Upper lobe of left lung (tissue), 6 donors: ENCODE measurements around the gene UBE2Q2. TPM values are rescaled to one million over a fixed set of nuclear protein-coding genes. Genes with fewer than 3 reads are reported as not detected.

Source experiments
- ATAC-seq, 2 donors: fragments of 200-7000 bp; cut with Tn5 transposase; one replicate each; pipeline ENCODE4 v1.9.1; 2022; ENCODE audit warnings: mild to moderate bottlenecking in 2 of 2, moderate library complexity in 2 of 2; ENCODE audit not compliant: low FRiP score in 2 of 2
- DNase-seq, 2 donors: peaks; one replicate each; pipeline ENCODE4 v3.0.0-alpha.2; 2019 to 2020
- H3K27ac ChIP-seq, 4 donors: fragments of 200-600 bp; sonication (generic); one replicate each; pipeline ENCODE4 v1.5.1; 2016 to 2019
- H3K27me3 ChIP-seq, 4 donors: fragments of 200-600 bp; sonication (generic); one replicate each; pipeline ENCODE4 v1.5.1; 2017 to 2019
- H3K36me3 ChIP-seq, 4 donors: fragments of 200-600 bp; sonication (generic); one replicate each; pipeline ENCODE4 v1.5.1; 2016 to 2019
- H3K4me1 ChIP-seq, 4 donors: fragments of 200-600 bp; sonication (generic); one replicate each; pipeline ENCODE4 v1.5.1; 2018 to 2019
- H3K4me3 ChIP-seq, 4 donors: fragments of 200-600 bp; sonication (generic); one replicate each; pipeline ENCODE4 v1.5.1; 2017 to 2019; ENCODE audit warnings: mild to moderate bottlenecking in 2 of 4, moderate library complexity in 1 of 4
- H3K9me3 ChIP-seq, 4 donors: fragments of 200-600 bp; sonication (generic); one replicate each; pipeline ENCODE4 v1.5.1; 2018 to 2019
- CTCF ChIP-seq, 6 experiments: fragments of 450-650 bp in 4 of 6; fragments of 200-600 bp in 2 of 6; sonication (generic) in 2 of 6; IDR thresholded peaks; one replicate each; pipeline ENCODE4 v1.5.1; 2016 to 2019; ENCODE audit warnings: antibody characterized with exemption in 6 of 6
- EP300 ChIP-seq, 4 donors: sonication (generic); formaldehyde crosslinking; IDR thresholded peaks; one replicate each; pipeline ENCODE4 v1.5.1; 2017; ENCODE audit warnings: antibody characterized with exemption in 4 of 4, control low read depth in 2 of 4
- POLR2A ChIP-seq, 4 donors: fragments of 450-650 bp; IDR thresholded peaks; one replicate each; pipeline ENCODE4 v1.5.1; 2016 to 2017; ENCODE audit warnings: antibody characterized with exemption in 4 of 4, mild to moderate bottlenecking in 2 of 4
- POLR2AphosphoS5 ChIP-seq, 2 donors: sonication (generic); formaldehyde crosslinking; IDR thresholded peaks; one replicate each; pipeline ENCODE4 v1.5.1; 2017; ENCODE audit warnings: antibody characterized with exemption in 2 of 2
- WGBS, 2 donors: methylation state at CpG; one replicate each; pipeline ENCODE4 v1.1.5; 2017 to 2018; 5-methylcytosine and 5-hydroxymethylcytosine counted together
- total RNA-seq, 6 donors: library from RNA; depleted of rRNA in 4 of 6; stranded (reverse); fragments of >200 nt in 4 of 6; gene quantifications; one replicate each; pipeline versions ENCODE4 v1.1.0 to v1.2.1, GENCODE V29; 2016 to 2021
- donor health status: DM: no; HTN: no; CAD: no; lungs with moderate emphysema.
- donor health status: DM: no; HTN: yes; CAD: no; lungs with severe emphysema.

UBE2Q2 gene
- total RNA-seq, 6 donors from 2014 or later: 16.5 to 37.7 (median 29.3) TPM

- TF ChIP-seq POLR2AphosphoS5 (IDR thresholded peaks at IDR 0.05) (no peak), CTCF (IDR thresholded peaks at IDR 0.05) (no peak), EP300 (IDR thresholded peaks at IDR 0.05) (no peak), POLR2A (IDR thresholded peaks at IDR 0.05) (no peak)
- no peak overlapping the region for H3K4me3 ChIP-seq
- WGBS, 2 donors: 90 to 91% methylated on average over 1 of the region's 1 CpG
- DNase-seq (no peak), ATAC-seq (no peak)
- H3K27ac ChIP-seq: no peak overlapping the region
- H3K9me3 ChIP-seq: no peaks in the 10 kb centered on the region
- peaks cover 0 to 8% (median 1%) of the 10 kb centered on the region in 4 donors for H3K36me3 ChIP-seq
- peaks cover 0 to 6% (median 5%) of the 10 kb centered on the region in 4 donors for H3K4me1 ChIP-seq
- no peaks in the 10 kb centered on the region for H3K27me3 ChIP-seq
These were observed 43.9 kb downstream of the UBE2Q2 start for GRCh38 chr15:75887178-75887577.

- ATAC-seq (peak in 1 of 2 donors; percentile 35), DNase-seq (no peak)
- peak overlapping the region; percentile 18 to 65 (median 39) for H3K27ac ChIP-seq
- peaks cover 0 to 10% (median 5%) of the 10 kb centered on the region in 4 donors for H3K4me1 ChIP-seq
- H3K27me3 ChIP-seq: no peaks in the 10 kb centered on the region
- H3K36me3 ChIP-seq: peaks cover 0 to 6% (median 0%) of the 10 kb centered on the region in 4 donors
- TF ChIP-seq POLR2AphosphoS5 (IDR thresholded peaks at IDR 0.05): no peak
- TF ChIP-seq POLR2A (IDR thresholded peaks at IDR 0.05): no peak
- no peak for TF ChIP-seq CTCF (IDR thresholded peaks at IDR 0.05)
- H3K9me3 ChIP-seq: no peaks in the 10 kb centered on the region
- H3K4me3 ChIP-seq: no peak overlapping the region
These were observed 48.6 kb downstream of the UBE2Q2 start for GRCh38 chr15:75891895-75892294.

GRCh38 chr15:75895731-75896130 is 52.5 kb downstream of the UBE2Q2 start:
- Histone ChIP-seq H3K4me1 (peaks cover 0 to 10% (median 5%) of the 10 kb centered on the region in 4 donors), H3K9me3 (no peaks in the 10 kb centered on the region), H3K4me3 (no peak overlapping the region), H3K27me3 (no peaks in the 10 kb centered on the region), H3K36me3 (peaks cover 0 to 12% (median 0%) of the 10 kb centered on the region in 4 donors), H3K27ac (no peak overlapping the region)
- no peak for ATAC-seq
- no peak for TF ChIP-seq EP300 (IDR thresholded peaks at IDR 0.05)
- no peak for TF ChIP-seq POLR2A (IDR thresholded peaks at IDR 0.05)
- TF ChIP-seq CTCF (IDR thresholded peaks at IDR 0.05): no peak
- no peak for TF ChIP-seq POLR2AphosphoS5 (IDR thresholded peaks at IDR 0.05)
- 68 to 71% methylated on average over 2 of the region's 2 CpGs for WGBS, 2 donors
- no peak for DNase-seq

GRCh38 chr15:75900577-75900976 is 57.3 kb downstream of the UBE2Q2 start:
- DNase-seq (no peak), ATAC-seq (no peak)
- peaks cover 0 to 10% (median 0%) of the 10 kb centered on the region in 4 donors for H3K36me3 ChIP-seq
- peaks cover 0 to 13% (median 11%) of the 10 kb centered on the region in 4 donors for H3K4me1 ChIP-seq
- no peak overlapping the region for H3K27ac ChIP-seq
- H3K4me3 ChIP-seq: no peak overlapping the region
- TF ChIP-seq POLR2AphosphoS5 (IDR thresholded peaks at IDR 0.05): no peak
- TF ChIP-seq CTCF (IDR thresholded peaks at IDR 0.05): no peak
- no peak for TF ChIP-seq EP300 (IDR thresholded peaks at IDR 0.05)
- no peak for TF ChIP-seq POLR2A (IDR thresholded peaks at IDR 0.05)
- H3K9me3 ChIP-seq: no peaks in the 10 kb centered on the region
- no peaks in the 10 kb centered on the region for H3K27me3 ChIP-seq

GRCh38 chr15:75902129-75902557 is 58.9 kb downstream of the UBE2Q2 start:
- WGBS, 2 donors: 42 to 61% methylated on average over 8 of the region's 8 CpGs
- DNase-seq (no peak), ATAC-seq (no peak)
- peaks cover 0 to 15% (median 1%) of the 10 kb centered on the region in 4 donors for H3K36me3 ChIP-seq
- no peaks in the 10 kb centered on the region for H3K9me3 ChIP-seq
- no peak overlapping the region for H3K4me3 ChIP-seq
- peaks cover 0 to 17% (median 14%) of the 10 kb centered on the region in 4 donors for H3K4me1 ChIP-seq
- no peak overlapping the region for H3K27ac ChIP-seq
- TF ChIP-seq POLR2A (IDR thresholded peaks at IDR 0.05) (no peak), CTCF (IDR thresholded peaks at IDR 0.05) (no peak), EP300 (IDR thresholded peaks at IDR 0.05) (no peak), POLR2AphosphoS5 (IDR thresholded peaks at IDR 0.05) (no peak)
- no peaks in the 10 kb centered on the region for H3K27me3 ChIP-seq
